Measurements from ENCODE around the gene EDC4. TPM values are rescaled to one million over a fixed set of nuclear protein-coding genes. Genes with fewer than 3 reads are reported as not detected.

EDC4 gene
- total and polyA plus RNA-seq, 2 experiments from 2014 or later: 39.6 to 98.5 TPM

DNA sequence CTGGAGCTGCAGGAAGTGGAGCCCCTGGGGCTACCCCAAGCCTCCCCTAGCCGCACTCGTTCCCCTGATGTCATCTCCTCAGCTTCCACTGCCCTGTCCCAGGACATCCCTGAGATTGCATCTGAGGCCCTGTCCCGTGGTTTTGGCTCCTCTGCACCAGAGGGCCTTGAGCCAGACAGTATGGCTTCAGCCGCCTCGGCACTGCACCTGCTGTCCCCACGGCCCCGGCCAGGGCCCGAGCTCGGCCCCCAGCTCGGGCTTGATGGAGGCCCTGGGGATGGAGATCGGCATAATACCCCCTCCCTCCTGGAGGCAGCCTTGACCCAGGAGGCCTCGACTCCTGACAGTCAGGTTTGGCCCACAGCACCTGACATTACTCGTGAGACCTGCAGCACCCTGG lies 7.7 kb downstream of the EDC4 start:
- H3K36me3 Mint-ChIP-seq (ENCODE audit: low read depth): peaks cover 65% of the 10 kb centered on the region
- H4K20me1 ChIP-seq (replicated peaks; ENCODE audit: insufficient read depth): no peaks in the 10 kb centered on the region; the same call in 1 of the 2 replicates

More for the DNA sequence above, 7.7 kb downstream of the EDC4 start:
- Histone ChIP-seq H3K27me3 (ENCODE audit: insufficient read depth) (no peaks in the 10 kb centered on the region), H3K27ac (ENCODE audit: low read depth) (no peak overlapping the region), H3K4me1 (ENCODE audit: insufficient read depth) (peaks cover 15% of the 10 kb centered on the region), H3K4me3 (no peak overlapping the region), H3K79me2 (replicated peaks; ENCODE audit: insufficient read depth) (peaks cover 2% of the 10 kb centered on the region; the same call in 1 of the 2 replicates), H3K36me3 (ENCODE audit: insufficient read depth) (peaks cover 25% of the 10 kb centered on the region; the same call in 1 of the 2 replicates), H3F3A (replicated peaks; ENCODE audit: low read depth) (peaks cover 17% of the 10 kb centered on the region; the same call in 1 of the 2 replicates), H2AFZ (no peak overlapping the region), H3K9me2 (ENCODE audit: insufficient read depth) (no peaks in the 10 kb centered on the region), H3K4me2 (no peak overlapping the region)
- peaks cover 11% of the 10 kb centered on the region for H3K4me1 Mint-ChIP-seq
- DNase-seq (ENCODE audit: low spot score): no peak
- no peaks in the 10 kb centered on the region; the same call in 2 of the 3 replicates for H3K9me3 Mint-ChIP-seq
- no peak overlapping the region; the same call in 2 of the 3 replicates for H3K4me3 Mint-ChIP-seq
- no peak for ATAC-seq
- TF ChIP-seq ETS1 (IDR thresholded peaks at IDR 0.05): no peak
- TF ChIP-seq EZH2phosphoT487 (IDR thresholded peaks at IDR 0.05; ENCODE audit: unreplicated experiment): no peak
- no peak for TF ChIP-seq CTCF (conservative IDR thresholded peaks at IDR 0.05; ENCODE audit: low read depth in 2 of 2)
- TF ChIP-seq, protein P1, sequence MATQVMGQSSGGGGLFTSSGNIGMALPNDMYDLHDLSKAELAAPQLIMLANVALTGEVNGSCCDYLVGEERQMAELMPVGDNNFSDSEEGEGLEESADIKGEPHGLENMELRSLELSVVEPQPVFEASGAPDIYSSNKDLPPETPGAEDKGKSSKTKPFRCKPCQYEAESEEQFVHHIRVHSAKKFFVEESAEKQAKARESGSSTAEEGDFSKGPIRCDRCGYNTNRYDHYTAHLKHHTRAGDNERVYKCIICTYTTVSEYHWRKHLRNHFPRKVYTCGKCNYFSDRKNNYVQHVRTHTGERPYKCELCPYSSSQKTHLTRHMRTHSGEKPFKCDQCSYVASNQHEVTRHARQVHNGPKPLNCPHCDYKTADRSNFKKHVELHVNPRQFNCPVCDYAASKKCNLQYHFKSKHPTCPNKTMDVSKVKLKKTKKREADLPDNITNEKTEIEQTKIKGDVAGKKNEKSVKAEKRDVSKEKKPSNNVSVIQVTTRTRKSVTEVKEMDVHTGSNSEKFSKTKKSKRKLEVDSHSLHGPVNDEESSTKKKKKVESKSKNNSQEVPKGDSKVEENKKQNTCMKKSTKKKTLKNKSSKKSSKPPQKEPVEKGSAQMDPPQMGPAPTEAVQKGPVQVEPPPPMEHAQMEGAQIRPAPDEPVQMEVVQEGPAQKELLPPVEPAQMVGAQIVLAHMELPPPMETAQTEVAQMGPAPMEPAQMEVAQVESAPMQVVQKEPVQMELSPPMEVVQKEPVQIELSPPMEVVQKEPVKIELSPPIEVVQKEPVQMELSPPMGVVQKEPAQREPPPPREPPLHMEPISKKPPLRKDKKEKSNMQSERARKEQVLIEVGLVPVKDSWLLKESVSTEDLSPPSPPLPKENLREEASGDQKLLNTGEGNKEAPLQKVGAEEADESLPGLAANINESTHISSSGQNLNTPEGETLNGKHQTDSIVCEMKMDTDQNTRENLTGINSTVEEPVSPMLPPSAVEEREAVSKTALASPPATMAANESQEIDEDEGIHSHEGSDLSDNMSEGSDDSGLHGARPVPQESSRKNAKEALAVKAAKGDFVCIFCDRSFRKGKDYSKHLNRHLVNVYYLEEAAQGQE (IDR thresholded peaks at IDR 0.05; ENCODE audit: unreplicated experiment): no peak
- no peak for TF ChIP-seq JUNB (IDR thresholded peaks at IDR 0.05; ENCODE audit: unreplicated experiment)
- no peak for TF ChIP-seq NANOG (IDR thresholded peaks at IDR 0.05; ENCODE audit: borderline replicate concordance)
- no peak for TF ChIP-seq ZNF331 (CRISPR knock-in tag; IDR thresholded peaks at IDR 0.05; ENCODE audit: low read depth)
- TF ChIP-seq STAT1 (IDR thresholded peaks at IDR 0.05; ENCODE audit: unreplicated experiment): no peak
- TF ChIP-seq CREB1 (CRISPR knock-in tag; IDR thresholded peaks at IDR 0.05; ENCODE audit: low read depth): no peak
- TF ChIP-seq ZNF462 (CRISPR knock-in tag; IDR thresholded peaks at IDR 0.05): no peak
- no peak for TF ChIP-seq POLR2AphosphoS5 (IDR thresholded peaks at IDR 0.05; ENCODE audit: low read depth)
- no peak for TF ChIP-seq EZH2 (IDR thresholded peaks at IDR 0.05; ENCODE audit: low read depth, unreplicated experiment)
- TF ChIP-seq ZNF114 (CRISPR knock-in tag; IDR thresholded peaks at IDR 0.05): no peak
- H3K27ac Mint-ChIP-seq: no peak overlapping the region
- H3K27me3 Mint-ChIP-seq (ENCODE audit: insufficient read depth, low read depth, poor library complexity): peaks cover 18% of the 10 kb centered on the region

Data from GM23338 (cell line).